Head of caudate nucleus (tissue), 42 donors: Measurements from ENCODE around the gene CWF19L2.
"Not testable (repeated sequence)": the region's sequence is repeated elsewhere in the genome, so short reads cannot be mapped to it uniquely, and the experiment has no call there.

Experiments used
- DNase-seq, 42 donors: peaks; one replicate each; pipeline versions ENCODE4 v3.0.0 to v3.0.0-alpha.2; 2020 to 2021; ENCODE audit warnings: mixed read lengths in 7 of 42
- intact Hi-C: fragments of 100-400 bp; cut with DNase I; formaldehyde crosslinking; loops from one replicate; pipeline ENCODE4 v1.15.0; 2022

Gene CWF19L2

DNA sequence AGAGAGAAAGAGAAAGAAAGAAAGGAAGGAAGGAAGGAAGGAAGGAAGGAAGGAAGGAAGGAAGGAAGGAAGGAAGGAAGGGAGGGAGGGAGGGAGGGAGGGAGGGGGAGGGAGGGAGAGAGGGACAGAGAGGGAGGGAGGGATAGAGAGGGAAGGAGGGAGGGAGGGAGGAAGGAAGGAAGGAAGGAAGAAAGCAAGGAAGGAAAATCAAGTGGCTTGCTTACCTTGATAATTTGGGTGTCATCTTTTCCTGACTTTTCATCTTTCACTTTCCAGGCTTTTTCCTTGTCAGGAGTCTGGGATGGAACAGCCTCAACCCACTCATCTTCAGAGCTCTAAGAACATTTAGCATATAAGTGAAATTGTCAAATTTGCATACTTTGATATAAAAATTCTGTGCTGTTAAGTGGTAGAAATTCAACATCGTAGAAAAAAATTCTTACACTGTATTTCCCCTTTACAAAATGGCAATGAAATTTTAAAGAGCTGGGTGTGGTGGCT, 14.9 kb downstream of the CWF19L2 start:
- DNase-seq = peak in 7 of 42 donors; percentile 11 to 52 (median 22)
- intact Hi-C loops = no loop called here

- no peak for DNase-seq
- intact Hi-C loops = no loop called here
Measured at GRCh38 chr11:107439586-107440167, 17.9 kb downstream of the CWF19L2 start.

- no peak for DNase-seq
Measured at GRCh38 chr11:107438148-107438547, 19.5 kb downstream of the CWF19L2 start.

DNA sequence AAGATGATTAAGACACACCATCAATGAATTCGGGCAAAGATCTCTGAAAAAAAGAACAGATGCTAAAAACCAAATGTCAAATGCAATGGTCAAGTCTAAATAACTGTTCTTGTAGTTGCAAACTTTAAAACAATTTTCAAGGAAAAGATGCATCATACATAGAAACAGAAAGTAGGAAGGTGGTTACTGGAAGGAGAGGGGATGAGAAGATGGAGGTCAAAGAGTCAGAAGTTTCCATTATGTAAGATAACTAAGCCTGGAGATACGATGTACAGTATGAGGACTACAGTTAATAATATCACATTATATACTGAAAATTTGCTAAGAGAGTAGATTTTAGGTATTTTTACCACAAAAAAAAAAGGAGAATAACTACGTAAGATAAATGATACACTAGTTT, 27.1 kb downstream of the CWF19L2 start:
- DNase-seq = no peak
- intact Hi-C loops = no loop called here

More at GRCh38 chr11:107438148-107438547, 19.5 kb downstream of the CWF19L2 start:
- intact Hi-C loops = no loop called here

DNA sequence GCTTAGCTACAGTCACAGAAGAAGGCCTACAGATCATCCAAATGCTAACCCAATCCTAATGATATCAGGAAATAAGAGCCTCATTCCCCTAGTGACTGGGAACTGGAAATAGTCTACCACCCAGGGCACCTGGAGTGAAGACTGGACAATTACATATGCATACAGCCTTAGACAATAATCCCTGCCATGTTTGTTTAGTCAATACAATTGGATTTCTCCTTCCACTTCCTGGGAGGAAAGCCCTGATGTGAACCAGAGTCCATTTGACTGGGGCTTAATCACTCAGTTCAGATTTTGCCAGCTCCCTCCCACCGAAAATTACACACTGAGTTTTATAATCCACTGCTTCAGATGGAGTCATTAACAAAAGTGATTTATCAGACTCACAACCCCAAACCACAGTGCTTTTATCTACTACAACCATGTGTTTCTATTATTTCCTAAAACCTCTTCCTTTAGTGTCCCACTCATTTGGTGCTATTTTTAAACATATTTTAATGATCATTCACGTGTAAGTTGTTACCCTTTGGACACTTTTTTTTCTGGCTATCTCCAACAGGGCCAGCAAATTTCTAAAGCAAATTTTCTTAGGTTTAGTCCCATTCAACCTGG, 29.9 kb downstream of the CWF19L2 start:
- intact Hi-C loops = no loop called here
- DNase-seq = no peak

DNA sequence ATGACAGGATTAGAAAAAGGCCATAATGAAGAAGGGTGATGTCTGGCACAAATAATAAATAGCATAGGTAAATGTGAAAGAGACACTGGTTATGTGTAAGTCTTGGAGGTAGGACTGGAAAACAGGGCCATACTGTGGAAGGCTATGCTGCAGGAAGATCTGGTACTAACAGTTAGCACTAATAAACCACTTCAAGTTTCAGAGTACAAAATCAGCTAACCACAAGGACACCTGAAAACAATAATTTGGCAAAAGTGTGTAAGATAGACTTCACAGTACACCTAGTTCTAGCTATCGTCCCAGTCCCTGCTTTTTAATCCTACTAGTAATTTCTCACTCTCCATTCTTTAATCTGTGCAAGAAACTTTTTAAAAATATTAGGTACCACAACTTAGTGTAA, 44.3 kb downstream of the CWF19L2 start:
- intact Hi-C loops = no loop called here
- DNase-seq = no peak

- intact Hi-C loops = no loop called here
- no peak for DNase-seq
Measured at GRCh38 chr11:107408762-107409211, 48.8 kb downstream of the CWF19L2 start.

- no peak for DNase-seq
- intact Hi-C loops = no loop called here
Measured at GRCh38 chr11:107405260-107405659, 52.4 kb downstream of the CWF19L2 start.

DNA sequence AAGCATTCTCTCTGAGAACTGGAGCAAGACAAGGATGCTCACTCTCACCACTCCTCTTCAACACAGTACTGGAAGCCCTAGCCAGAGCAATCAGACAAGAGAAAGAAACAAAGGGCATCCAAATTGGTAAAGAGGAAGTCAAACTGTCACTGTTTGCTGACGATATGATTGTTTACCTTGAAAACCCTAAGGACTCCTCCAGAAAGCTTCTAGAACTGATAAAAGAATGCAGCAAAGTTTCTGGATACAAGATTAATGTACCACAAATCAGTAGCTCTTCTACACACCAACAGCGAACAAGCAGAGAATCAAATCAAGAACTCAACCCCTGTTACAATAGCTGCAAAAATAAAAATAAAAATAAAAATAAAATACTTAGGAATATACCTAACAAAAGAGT, 56.5 kb downstream of the CWF19L2 start:
- DNase-seq, intact Hi-C loops: not testable (repeated sequence)

- intact Hi-C loops = no loop called here
- peak in 1 of 42 donors; percentile 27 for DNase-seq
Measured at GRCh38 chr11:107397357-107397756, 60.3 kb downstream of the CWF19L2 start.

DNA sequence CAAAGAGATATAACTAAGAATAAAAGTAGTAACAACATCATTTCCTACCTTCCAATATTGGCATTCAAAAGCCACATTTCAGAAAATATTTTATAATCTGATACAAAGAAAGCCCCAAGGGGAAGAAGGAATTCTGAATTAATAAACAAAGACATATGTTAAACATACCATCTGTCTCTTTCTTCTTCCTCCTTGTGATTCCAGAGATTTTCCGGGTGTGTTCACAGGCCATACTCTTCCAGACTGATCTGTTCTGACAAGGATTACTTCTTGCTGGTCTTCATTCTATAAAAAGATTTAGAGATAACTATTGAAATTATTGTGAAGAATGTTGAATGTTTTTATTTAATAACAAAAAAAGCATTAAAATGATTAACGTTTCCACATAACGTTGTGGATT, 65.0 kb downstream of the CWF19L2 start:
- DNase-seq = no peak
- intact Hi-C loops = no loop called here

GRCh38 chr11:107390701-107391100, 66.9 kb downstream of the CWF19L2 start:
- DNase-seq, intact Hi-C loops: not testable (repeated sequence)

GRCh38 chr11:107387666-107388065, 70.0 kb downstream of the CWF19L2 start:
- intact Hi-C loops = no loop called here
- no peak for DNase-seq

GRCh38 chr11:107385361-107385981, 72.2 kb downstream of the CWF19L2 start:
- intact Hi-C loops = no loop called here
- DNase-seq = no peak

DNA sequence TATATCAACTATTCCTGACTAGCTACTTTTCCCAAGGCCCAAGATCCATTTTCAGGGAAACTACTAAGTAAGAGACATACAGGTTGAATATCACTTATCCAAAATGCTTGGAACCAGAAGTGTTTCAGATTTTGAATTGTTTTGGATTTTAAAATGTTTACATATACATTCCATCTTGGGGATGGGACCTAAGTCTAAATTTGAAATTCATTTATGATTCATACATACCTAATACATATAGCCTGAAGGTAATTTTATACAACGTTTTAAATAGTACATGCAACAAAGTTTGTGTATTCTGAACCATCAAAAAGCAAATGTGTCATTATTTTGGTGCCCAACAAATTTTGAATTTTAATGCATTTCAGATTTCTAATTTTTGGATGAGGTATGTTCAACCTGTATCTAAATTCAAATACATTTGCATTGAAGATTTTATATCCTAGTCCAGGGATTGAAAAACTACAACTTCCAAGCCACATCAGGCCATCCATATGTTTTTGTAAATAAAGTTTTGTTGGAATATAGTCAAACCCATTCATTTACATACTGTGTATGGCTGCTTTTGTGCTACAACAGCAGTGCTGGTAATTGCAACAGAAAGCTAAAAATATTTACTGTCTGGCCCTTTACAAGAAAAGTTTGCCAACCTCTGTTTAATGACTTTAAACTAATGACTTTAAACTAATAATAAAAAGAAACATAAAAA, 73.3 kb downstream of the CWF19L2 start:
- no peak for DNase-seq
- intact Hi-C loops = no loop called here

GRCh38 chr11:107372439-107372838, 85.2 kb downstream of the CWF19L2 start:
- intact Hi-C loops = no loop called here
- no peak for DNase-seq

GRCh38 chr11:107370390-107370789, 87.2 kb downstream of the CWF19L2 start:
- intact Hi-C loops = no loop called here

DNA sequence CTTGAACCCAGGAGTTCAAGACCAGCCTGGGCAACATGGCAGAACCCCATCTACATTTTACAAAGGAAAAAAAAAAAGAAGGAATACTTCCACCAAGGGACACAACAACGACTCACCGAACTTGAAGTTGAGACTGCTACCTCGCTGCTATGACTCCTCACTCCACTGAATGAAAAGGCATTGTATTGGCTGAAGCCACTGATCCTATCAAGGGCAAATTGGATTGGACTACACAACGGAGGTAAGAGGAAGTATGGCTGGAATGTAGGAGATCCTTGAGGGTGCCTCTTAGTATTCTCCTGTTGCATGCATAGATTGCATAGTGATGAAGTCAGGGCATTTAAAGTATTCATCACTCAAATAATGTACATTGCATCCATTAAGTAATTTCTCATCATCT, 97.9 kb downstream of the CWF19L2 start:
- DNase-seq = no peak
- intact Hi-C loops = no loop called here

More at GRCh38 chr11:107370390-107370789, 87.2 kb downstream of the CWF19L2 start:
- no peak for DNase-seq

- intact Hi-C loops = no loop called here
- no peak for DNase-seq
Measured at GRCh38 chr11:107357877-107358276, 99.7 kb downstream of the CWF19L2 start.

DNA sequence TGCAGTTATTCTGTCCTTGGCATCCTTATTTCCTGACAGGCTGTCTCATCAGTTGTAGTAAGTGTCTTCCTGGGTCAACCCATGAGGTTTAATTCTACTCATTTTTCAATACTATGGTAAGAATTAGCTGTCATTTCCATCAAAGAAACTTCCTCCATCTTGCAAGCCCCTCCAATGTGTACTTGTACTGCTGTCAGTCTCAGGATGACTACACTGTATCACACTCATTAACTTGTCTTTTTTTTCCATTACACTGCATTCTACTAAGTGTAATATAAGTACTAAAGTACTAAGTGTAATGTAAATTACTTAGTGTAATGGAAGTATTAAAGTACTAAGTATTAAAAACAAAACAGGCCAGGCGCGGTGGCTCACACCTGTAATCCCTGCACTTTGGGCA, 102.8 kb downstream of the CWF19L2 start:
- intact Hi-C loops = no loop called here

More for the DNA sequence above, 102.8 kb downstream of the CWF19L2 start:
- no peak for DNase-seq
